Ureter (tissue), 1 donor: Measurements from ENCODE around the gene C11orf24. TPM values are rescaled to one million over a fixed set of nuclear protein-coding genes. Genes with fewer than 3 reads are reported as not detected.
"Not testable (repeated sequence)": the region's sequence is repeated elsewhere in the genome, so short reads cannot be mapped to it uniquely, and the experiment has no call there.

Experiments
- DNase-seq: peaks from one replicate; pipeline ENCODE4 v3.0.0-alpha.2; 2020; ENCODE audit warnings: low spot score
- total RNA-seq: library from RNA; stranded (reverse); gene quantifications from one replicate; pipeline ENCODE4 v1.2.4, GENCODE V29; 2023
- donor health status: DM: yes; HTN: yes; CAD: no.

The C11orf24 gene
- total RNA-seq, 1 donor from 2014 or later = 37.1 TPM

DNA sequence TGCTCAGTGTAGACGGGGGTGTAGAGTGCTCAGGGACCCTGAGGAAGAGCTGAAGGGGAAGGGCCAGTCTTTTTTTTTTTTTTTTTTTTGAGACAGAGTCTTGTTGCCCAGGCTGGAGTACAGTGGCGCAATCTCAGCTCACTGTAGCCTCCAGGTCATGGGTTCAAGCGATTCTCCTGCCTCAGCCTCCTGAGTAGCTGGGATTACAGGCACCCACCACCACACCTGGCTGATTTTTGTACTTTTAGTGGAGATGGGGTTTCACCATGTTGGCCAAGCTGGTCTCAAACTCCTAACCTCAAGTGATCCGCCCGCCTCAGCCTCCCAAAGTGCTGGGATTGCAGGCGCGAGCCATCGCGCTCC is 27.7 kb upstream of the C11orf24 start:
- DNase-seq = not testable (repeated sequence)

DNA sequence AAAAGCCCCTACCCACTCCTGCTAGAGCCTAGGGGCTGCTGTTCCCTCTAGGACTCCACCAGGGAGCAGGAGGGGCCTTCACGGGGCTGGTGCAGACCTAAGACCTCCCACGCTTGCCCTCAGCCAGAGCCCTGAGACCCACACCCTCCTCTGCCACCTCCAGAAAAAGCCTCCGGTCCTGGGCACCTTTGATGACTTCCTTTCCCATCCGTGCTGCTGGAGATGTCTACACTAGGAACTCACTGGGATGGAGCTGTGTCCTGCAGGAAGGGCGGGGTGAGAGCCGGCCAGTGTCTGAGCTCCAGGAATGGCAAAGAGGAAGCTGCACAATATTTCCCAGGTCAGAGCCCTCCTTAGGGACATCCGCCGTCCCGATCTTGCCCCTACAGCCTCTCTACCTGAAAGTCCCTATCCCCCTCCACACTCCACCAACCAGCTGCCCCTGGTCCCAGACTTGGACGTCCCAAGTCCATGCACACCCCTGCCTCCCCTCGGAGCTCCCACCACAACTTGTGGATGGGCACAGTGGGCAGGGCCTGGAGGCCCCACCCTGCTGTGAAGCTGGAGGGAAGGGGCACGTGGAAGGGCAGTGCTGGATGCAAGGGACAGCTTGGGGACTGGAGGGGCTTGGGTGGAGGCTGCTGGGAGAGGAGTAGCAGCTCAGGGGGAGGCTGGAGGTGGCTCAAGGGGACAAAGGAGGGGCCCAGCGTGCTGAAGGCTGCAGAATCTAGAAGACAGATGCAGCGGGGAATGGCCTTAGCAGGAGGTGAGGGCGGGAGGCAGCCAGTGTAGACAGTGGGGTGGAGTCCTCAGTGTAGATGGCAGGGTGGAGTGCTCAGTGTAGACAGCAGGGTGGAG is 27.1 kb upstream of the C11orf24 start:
- no peak for DNase-seq

GRCh38 chr11:68297812-68298658 is 26.3 kb upstream of the C11orf24 start:
- peak; percentile 84 for DNase-seq

GRCh38 chr11:68297494-68297811 is 25.7 kb upstream of the C11orf24 start:
- no peak for DNase-seq

DNA sequence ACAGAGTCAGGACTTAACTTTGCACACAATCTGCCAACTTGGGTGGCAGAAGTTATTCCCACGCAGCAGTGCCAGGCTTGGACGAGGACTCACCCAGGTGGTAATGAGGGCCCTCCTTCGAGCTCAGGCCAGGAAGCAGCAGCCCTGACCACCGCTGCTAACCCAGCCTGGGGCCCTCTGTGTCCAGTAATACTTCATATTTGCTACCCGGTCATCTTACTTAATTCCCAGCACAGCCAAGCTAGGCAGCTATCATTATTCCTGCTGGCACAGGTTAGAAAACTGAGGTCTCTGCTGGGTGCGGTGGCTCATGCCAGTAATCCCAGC is 25.2 kb upstream of the C11orf24 start:
- no peak for DNase-seq

DNA sequence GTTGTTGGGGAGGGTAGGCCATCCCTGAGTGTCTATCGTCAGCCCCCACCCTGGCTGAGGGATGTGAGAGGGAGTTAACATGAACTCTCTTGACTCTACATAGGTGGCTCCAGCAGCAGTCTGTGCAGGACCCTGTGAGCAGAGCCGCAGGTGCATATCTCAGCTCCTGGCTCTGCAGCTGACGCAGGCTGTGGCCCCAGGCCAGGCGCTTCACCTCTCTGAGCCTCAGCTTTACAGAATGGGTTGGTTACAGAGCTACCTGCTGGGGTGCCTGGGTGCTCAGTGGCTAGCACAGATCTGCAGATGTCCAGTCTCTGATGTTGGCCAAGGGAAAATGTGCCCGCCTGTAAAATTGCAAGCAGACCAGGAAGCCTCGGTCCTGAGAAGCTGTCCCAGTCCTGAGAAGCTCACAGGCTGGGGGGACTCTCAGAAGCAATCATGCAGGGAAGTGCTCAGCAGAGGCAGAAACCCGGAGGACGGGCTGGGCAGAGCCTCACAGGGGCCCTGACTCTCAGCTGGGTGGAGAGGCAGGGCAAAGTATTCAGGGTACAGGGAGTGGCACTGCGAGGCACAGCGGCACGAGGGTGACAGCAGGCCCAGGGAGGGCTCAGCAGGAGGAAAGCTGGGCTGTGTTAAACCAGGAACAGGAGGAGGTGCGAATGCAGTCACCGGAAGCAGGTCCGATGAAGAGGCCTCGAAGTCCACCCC is 24.7 kb upstream of the C11orf24 start:
- no peak for DNase-seq

GRCh38 chr11:68295940-68296339 is 24.2 kb upstream of the C11orf24 start:
- no peak for DNase-seq

GRCh38 chr11:68295271-68295670 is 23.5 kb upstream of the C11orf24 start:
- no peak for DNase-seq

DNA sequence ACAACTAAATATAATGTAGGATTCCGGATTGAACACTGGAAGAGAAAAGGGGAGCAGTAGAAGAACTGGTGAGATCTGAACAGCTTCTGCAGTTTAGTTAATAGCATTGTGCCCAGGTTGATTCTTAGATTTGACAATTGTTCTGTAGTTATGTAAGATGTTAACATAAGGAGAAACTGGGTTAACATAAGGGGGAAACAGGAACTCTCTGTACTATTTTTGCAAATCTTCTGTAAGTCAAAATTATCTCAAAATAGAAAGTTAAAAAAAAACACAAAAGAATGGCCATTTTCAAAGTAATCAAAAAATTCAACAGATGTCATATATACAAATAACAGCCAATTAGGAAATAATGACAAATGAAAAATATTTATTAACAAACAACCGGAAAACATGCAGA is 21.9 kb upstream of the C11orf24 start:
- no peak for DNase-seq

GRCh38 chr11:68289456-68289855 is 17.7 kb upstream of the C11orf24 start:
- DNase-seq = no peak

GRCh38 chr11:68287419-68287818 is 15.6 kb upstream of the C11orf24 start:
- DNase-seq = no peak

- DNase-seq = not testable (repeated sequence)
These were observed 12.8 kb upstream of the C11orf24 start for GRCh38 chr11:68284588-68284987.

GRCh38 chr11:68282861-68283230 is 11.1 kb upstream of the C11orf24 start:
- DNase-seq = no peak

GRCh38 chr11:68282141-68282860 is 10.5 kb upstream of the C11orf24 start:
- DNase-seq = no peak

GRCh38 chr11:68279676-68280075 is 7.9 kb upstream of the C11orf24 start:
- DNase-seq = no peak

DNA sequence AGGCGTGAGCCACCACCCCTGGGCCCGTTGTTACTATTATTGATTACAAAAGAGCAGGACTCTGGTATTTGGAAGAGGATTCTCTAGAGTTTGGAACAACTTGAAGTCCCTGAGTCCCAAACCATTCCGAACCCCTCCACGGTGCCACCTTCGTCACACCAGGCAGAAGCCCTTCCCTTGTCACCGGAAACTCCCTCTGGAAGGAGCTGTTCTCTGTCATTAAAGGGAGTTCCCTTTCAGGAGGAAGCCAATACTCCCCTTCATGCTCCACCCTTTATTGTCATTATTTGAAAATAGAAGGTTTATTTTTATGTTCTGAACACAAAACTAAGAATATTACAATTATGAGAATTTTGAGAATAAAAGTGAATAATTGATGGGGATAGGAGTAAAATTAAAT is 5.1 kb upstream of the C11orf24 start:
- no peak for DNase-seq

DNA sequence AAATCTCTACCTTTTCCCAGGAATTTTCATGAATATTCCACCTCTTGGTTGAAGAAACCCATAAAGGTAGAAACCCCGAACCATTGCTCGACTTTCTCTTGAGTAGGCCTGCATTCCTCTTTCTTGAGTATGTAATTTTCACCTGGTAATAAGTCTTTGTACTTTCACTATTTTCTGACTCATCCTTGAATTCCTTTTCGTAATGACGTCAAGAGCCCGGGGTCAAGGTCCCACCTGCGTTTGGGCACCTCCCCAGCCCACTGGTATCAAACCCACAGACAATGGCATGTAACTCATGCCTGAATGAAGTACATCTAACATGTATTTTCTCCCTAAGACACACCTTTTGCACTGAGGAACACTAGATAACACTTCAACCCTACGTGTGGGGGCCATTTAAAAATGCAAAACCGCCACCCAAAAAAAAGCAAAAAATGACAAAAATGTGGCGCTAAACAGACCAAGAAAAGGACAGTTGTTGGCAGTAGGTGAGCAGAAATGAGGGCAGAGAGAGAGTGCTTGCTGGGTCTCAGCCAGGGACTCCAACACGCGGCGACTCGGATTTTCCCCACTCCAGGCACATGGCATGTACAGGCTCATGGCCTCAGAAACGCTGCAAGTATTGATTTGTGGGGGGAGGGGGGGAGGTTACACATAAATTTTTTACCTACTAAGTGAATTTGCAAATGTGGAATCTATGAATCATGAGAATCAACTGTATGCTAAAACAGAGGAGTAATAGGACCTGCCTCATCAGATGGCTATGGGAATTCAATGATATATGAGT is 4.1 kb upstream of the C11orf24 start:
- DNase-seq = no peak

DNA sequence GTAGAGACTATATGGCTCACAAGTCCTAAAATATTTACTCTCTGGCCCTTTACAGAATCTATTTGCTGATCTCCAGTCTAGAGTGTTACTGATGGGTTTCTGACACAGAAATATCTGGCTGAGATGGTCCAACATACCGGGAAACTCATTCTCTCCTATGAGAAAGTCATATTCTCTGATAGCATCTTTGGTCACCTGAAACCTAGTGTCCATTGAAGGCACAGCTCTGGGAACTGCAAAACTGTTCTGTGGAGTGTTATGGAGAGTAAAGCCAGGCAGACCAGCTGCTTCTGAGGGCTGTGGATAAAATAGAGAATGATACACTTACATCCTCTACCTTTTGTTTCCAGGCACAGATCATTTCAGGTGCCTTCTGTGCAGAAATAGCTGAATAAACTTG is 2.5 kb upstream of the C11orf24 start:
- DNase-seq = no peak

GRCh38 chr11:68273026-68273738 is 1.4 kb upstream of the C11orf24 start:
- no peak for DNase-seq

DNA sequence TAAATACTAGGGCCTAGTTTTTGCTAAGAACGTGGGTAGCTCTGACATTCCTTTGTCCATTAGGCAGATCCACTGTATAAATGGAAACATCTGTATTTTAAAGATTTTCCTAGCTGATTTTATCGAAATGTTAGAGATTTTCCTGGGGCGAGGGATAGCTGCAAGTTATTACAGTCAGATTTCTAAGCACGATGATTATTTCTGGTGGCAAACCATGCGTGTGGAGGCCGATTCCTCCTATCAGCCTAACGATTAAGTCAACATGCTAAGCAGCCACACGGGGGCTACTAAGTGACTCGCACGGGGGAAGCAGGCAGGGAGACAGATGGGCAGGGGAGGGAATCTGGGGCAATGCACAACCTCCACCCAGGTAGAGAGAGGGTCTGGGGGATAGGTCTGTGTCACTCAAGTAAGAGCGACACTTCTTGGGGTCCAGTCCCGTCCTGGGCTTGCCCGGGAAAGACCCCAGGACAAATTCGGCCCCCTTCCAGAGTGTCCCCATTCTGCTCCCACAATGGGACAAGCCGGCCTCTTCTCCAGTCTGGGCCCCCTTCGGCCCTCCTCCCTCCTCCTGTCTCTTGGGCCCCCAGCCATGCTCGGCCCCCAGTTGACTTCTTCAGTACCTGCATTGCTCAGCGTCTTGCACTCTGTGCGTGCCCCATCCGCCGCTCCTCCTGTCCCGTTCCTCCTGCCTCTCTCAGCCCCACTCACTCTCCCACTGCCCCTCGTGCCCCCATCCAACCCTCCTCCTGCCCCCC is 571 bp downstream of the C11orf24 start:
- DNase-seq = peak; percentile 70
